Measurements from ENCODE around the gene MTHFSD.

- TF ChIP-seq CTCF (IDR thresholded peaks at IDR 0.05) (no peak), EP300 (IDR thresholded peaks at IDR 0.05) (no peak)
Observed at GRCh38 chr16:86494565-86495356, 60.3 kb downstream of the MTHFSD start.

All from tibial nerve (tissue), 4 donors.